Ishikawa (cell line): ENCODE data around the gene CDK5R1.

Experiments
- CEBPB ChIP-seq: IDR thresholded peaks from 2 replicates; pipeline ENCODE4 v1.6.1; 2012
- CREB1 ChIP-seq: IDR thresholded peaks from 2 replicates; pipeline ENCODE4 v1.6.1; 2012; ENCODE audit warnings: low read depth
- EGR1 ChIP-seq: IDR thresholded peaks from 2 replicates; pipeline ENCODE4 v1.6.1; 2012
- EP300 ChIP-seq: IDR thresholded peaks from 2 replicates; pipeline ENCODE4 v1.6.1; 2012; ENCODE audit warnings: borderline replicate concordance
- FOXM1 ChIP-seq: IDR thresholded peaks from 2 replicates; pipeline ENCODE4 v1.6.1; 2012; ENCODE audit warnings: low read depth, borderline replicate concordance
- NFIC ChIP-seq: IDR thresholded peaks from 2 replicates; pipeline ENCODE4 v1.6.1; 2012
- RAD21 ChIP-seq: IDR thresholded peaks from 2 replicates; pipeline ENCODE4 v1.6.1; 2012; ENCODE audit warnings: low read depth
- TAF1 ChIP-seq: IDR thresholded peaks from 2 replicates; pipeline ENCODE4 v1.6.1; 2012; ENCODE audit warnings: low read depth, mild to moderate bottlenecking
- TCF12 ChIP-seq: IDR thresholded peaks from 2 replicates; pipeline ENCODE4 v1.6.1; 2012; ENCODE audit warnings: low read depth
- TEAD4 ChIP-seq: IDR thresholded peaks from 2 replicates; pipeline ENCODE4 v1.6.1; 2012
- USF1 ChIP-seq: IDR thresholded peaks from 2 replicates; pipeline ENCODE4 v1.6.1; 2012
- YY1 ChIP-seq: IDR thresholded peaks from 2 replicates; pipeline ENCODE4 v1.6.1; 2012; ENCODE audit warnings: low read depth
- ZBTB7A ChIP-seq: IDR thresholded peaks from 2 replicates; pipeline ENCODE4 v1.6.1; 2012; ENCODE audit warnings: low read depth
- TF ChIP-seq, protein P1 (sequence below): IDR thresholded peaks from 2 replicates; pipeline ENCODE4 v1.6.1; 2012
- TF ChIP-seq, protein P2 (sequence below): IDR thresholded peaks from 2 replicates; pipeline ENCODE4 v1.6.1; 2012; ENCODE audit warnings: low read depth, mild to moderate bottlenecking

Gene CDK5R1

GRCh38 chr17:32494621-32495358 is 8.0 kb downstream of the CDK5R1 start:
- TF ChIP-seq FOXM1 (no peak), NFIC (peak; percentile 86), USF1 (no peak), CEBPB (no peak), ZBTB7A (no peak), CREB1 (no peak), EP300 (no peak; the same call in 1 of the 2 replicates), YY1 (no peak), TAF1 (no peak), TEAD4 (no peak), EGR1 (no peak), RAD21 (0 out of 2 replicates have a peak, but pooled peaks have one; percentile 15), TCF12 (peak; percentile 52; the same call in 1 of the 2 replicates)
- TF ChIP-seq, protein P1, sequence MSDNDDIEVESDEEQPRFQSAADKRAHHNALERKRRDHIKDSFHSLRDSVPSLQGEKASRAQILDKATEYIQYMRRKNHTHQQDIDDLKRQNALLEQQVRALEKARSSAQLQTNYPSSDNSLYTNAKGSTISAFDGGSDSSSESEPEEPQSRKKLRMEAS = peak; percentile 40; the same call in 1 of the 2 replicates
- TF ChIP-seq, protein P2, sequence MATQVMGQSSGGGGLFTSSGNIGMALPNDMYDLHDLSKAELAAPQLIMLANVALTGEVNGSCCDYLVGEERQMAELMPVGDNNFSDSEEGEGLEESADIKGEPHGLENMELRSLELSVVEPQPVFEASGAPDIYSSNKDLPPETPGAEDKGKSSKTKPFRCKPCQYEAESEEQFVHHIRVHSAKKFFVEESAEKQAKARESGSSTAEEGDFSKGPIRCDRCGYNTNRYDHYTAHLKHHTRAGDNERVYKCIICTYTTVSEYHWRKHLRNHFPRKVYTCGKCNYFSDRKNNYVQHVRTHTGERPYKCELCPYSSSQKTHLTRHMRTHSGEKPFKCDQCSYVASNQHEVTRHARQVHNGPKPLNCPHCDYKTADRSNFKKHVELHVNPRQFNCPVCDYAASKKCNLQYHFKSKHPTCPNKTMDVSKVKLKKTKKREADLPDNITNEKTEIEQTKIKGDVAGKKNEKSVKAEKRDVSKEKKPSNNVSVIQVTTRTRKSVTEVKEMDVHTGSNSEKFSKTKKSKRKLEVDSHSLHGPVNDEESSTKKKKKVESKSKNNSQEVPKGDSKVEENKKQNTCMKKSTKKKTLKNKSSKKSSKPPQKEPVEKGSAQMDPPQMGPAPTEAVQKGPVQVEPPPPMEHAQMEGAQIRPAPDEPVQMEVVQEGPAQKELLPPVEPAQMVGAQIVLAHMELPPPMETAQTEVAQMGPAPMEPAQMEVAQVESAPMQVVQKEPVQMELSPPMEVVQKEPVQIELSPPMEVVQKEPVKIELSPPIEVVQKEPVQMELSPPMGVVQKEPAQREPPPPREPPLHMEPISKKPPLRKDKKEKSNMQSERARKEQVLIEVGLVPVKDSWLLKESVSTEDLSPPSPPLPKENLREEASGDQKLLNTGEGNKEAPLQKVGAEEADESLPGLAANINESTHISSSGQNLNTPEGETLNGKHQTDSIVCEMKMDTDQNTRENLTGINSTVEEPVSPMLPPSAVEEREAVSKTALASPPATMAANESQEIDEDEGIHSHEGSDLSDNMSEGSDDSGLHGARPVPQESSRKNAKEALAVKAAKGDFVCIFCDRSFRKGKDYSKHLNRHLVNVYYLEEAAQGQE = no peak

- TF ChIP-seq, protein P2 = 0 out of 2 replicates have a peak, but pooled peaks have one; percentile 9
- TF ChIP-seq TAF1 (no peak), EP300 (no peak)
These were observed 8.8 kb downstream of the CDK5R1 start for GRCh38 chr17:32495359-32496231.

GRCh38 chr17:32496395-32497073 is 9.7 kb downstream of the CDK5R1 start:
- no peak for TF ChIP-seq EGR1
- no peak for TF ChIP-seq CEBPB
- TF ChIP-seq TAF1 = no peak
- TF ChIP-seq CREB1 = no peak
- no peak for TF ChIP-seq FOXM1
- no peak for TF ChIP-seq ZBTB7A
- TF ChIP-seq, protein P2 = no peak
- no peak for TF ChIP-seq RAD21
- TF ChIP-seq USF1 = no peak
- TF ChIP-seq, protein P1 = no peak
- no peak for TF ChIP-seq NFIC
- TF ChIP-seq TEAD4 = no peak
- TF ChIP-seq TCF12 = no peak
- no peak for TF ChIP-seq EP300
- no peak for TF ChIP-seq YY1
